Measurements from ENCODE around the gene RPL41. TPM values are rescaled to one million over a fixed set of nuclear protein-coding genes. Genes with fewer than 3 reads are reported as not detected.

Gene RPL41
- total and polyA plus RNA-seq, 4 donors = 970 to 5,681 (median 2,969) TPM

DNA sequence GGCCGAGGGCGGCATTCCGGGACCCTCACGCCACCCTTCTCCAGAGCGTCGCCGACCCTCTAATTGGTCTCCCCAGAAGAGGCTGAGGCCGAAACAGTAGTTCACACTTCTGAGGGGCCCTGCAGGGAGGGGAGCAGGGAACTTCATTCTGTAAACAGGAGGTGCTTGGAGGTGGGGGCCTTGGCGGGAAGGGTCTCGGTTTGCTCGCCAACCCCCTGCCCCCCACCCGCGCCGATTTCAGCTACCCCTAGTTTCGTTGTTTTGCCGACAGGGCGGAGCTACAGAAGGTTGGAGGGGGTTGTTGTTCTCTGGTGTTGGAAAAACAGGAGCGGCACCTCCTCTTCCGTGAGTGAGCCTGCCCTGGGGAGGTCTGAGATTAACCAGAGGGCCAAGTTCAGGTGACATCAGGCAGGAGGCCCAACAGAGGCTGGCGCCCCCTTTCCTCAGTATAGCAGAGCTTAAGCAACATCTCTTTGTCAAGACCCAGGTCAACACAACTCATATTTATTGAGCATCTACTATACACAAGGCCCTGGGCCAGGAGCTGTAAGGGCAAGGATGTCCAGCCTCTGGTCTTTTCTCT is 35.8 kb upstream of the RPL41 start:
- peaks cover 49% of the 10 kb centered on the region for H3K4me1 ChIP-seq (ENCODE audit: control insufficient read depth, insufficient read depth, low read length)
- WGBS (ENCODE audit: insufficient coverage) = 21% methylated on average over 11 of the region's 20 CpGs
- no peak for DNase-seq (ENCODE audit: low read depth in 4 of 6, low spot score in 6 of 6)
- no peaks in the 10 kb centered on the region for H3K9me3 ChIP-seq (ENCODE audit: control insufficient read depth, insufficient read depth, low read length)
- peaks cover 31% of the 10 kb centered on the region for H3K27me3 ChIP-seq (ENCODE audit: control insufficient read depth, insufficient read depth, low read length)
- H3K27ac ChIP-seq (ENCODE audit: low read depth, low read length) = peak overlapping the region; percentile 88
- peaks cover 7% of the 10 kb centered on the region for H3K36me3 ChIP-seq (ENCODE audit: control insufficient read depth, insufficient read depth, low read length)
- H3K4me3 ChIP-seq (ENCODE audit: low read depth, low read length) = peak overlapping the region; percentile 78

DNA sequence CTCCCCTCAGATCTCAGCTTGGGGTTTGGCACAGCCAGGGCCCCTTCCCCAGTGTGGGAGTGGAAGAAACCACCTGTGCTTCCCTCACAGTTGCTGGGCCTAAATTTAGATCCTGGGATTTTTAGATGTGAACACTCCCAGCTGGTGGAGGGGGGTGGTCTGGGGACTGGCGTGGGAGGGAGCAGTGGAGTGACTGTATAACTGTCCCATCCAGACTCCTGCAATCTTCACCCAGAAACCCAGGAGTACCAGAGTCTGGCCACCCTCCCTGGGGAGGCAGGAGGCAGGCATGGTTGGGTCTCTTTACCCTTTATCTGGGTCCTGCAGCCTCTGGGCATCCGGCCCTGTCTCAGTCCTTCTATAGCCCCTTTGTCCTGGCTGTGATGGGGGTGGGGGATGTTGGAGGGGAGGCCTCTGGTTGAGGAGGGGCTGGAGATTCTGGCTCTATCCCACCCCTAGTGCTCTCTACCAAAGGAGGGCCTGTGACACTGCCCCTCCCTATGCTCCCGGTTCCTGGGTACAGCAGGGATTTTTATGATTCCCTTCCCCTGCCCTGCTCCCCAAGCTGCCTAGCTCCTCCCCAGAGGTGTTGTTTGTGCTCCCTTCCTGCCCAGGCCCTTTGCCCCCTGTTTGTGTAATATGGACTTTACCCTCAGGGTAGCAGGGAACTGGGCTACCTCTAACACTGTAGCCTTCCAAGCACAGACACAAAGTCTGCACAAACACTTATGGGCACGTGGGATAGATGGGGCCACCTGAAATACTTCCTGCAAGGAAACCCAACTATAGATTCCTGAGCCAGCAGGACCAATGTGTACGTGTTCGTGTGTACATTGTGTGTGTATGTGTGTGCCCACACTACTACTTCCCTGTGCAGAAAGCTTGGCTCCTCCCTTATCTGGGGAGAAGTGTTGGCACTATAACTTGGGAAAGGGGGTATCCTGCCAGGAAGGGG is 34.8 kb upstream of the RPL41 start:
- peaks cover 49% of the 10 kb centered on the region for H3K4me1 ChIP-seq (ENCODE audit: control insufficient read depth, insufficient read depth, low read length)
- peak in 2 of 6 donors; percentile 54 to 73 for DNase-seq (ENCODE audit: low read depth in 4 of 6, low spot score in 6 of 6)
- 31% methylated on average over 2 of the region's 6 CpGs for WGBS (ENCODE audit: insufficient coverage)
- peaks cover 11% of the 10 kb centered on the region for H3K36me3 ChIP-seq (ENCODE audit: control insufficient read depth, insufficient read depth, low read length)
- H3K27me3 ChIP-seq (ENCODE audit: control insufficient read depth, insufficient read depth, low read length) = peaks cover 31% of the 10 kb centered on the region
- H3K9me3 ChIP-seq (ENCODE audit: control insufficient read depth, insufficient read depth, low read length) = no peaks in the 10 kb centered on the region
- peak overlapping the region; percentile 88 for H3K27ac ChIP-seq (ENCODE audit: low read depth, low read length)
- peak overlapping the region; percentile 78 for H3K4me3 ChIP-seq (ENCODE audit: low read depth, low read length)

DNA sequence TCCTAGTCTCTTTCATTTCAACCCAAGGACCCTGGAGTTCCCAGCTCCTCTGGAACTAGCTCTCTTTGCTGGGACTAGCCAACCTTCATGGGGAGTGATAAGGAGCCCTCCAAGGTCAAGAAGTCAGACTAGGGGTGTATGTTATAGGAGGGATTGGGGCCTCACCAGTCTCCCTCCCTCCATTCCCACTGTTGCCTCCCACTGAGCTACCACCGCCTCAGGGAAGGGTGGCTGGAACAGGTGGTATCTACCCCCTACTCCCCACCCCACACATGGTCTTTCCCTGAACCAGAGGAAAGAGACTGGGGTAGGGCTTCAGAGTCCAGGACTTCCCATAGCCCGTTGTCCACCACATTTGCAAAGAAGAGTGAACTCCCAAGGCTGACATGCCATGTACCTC is 34.1 kb upstream of the RPL41 start:
- H3K27ac ChIP-seq (ENCODE audit: low read depth, low read length) = peak overlapping the region; percentile 88
- H3K4me3 ChIP-seq (ENCODE audit: low read depth, low read length) = peak overlapping the region; percentile 78
- H3K4me1 ChIP-seq (ENCODE audit: control insufficient read depth, insufficient read depth, low read length) = peaks cover 53% of the 10 kb centered on the region
- peaks cover 18% of the 10 kb centered on the region for H3K36me3 ChIP-seq (ENCODE audit: control insufficient read depth, insufficient read depth, low read length)
- H3K27me3 ChIP-seq (ENCODE audit: control insufficient read depth, insufficient read depth, low read length) = peaks cover 31% of the 10 kb centered on the region
- H3K9me3 ChIP-seq (ENCODE audit: control insufficient read depth, insufficient read depth, low read length) = no peaks in the 10 kb centered on the region
- no CpG with 5 or more reads among the region's 2 CpGs for WGBS (ENCODE audit: insufficient coverage)
- DNase-seq (ENCODE audit: low read depth in 4 of 6, low spot score in 6 of 6) = no peak

DNA sequence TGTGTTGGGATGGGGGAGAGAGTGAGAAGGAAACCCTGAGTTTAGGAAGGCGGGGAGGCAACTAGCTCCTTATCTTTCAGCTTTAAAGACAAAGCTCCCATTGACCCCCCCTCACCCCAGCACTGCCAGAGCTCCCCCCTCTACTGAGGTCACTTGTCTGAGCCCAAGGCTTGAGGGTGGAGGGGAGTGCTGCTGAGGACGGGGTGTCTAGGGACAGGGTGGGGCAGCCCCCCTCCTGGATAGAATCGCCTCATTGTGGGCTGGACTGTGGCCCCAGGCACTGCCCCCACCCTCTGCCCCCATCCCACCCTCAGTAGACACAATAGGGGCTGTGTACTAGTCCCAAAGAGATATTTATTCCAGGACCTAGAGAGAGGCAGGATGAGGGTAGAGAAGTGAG is 33.5 kb upstream of the RPL41 start:
- no CpG with 5 or more reads among the region's 3 CpGs for WGBS (ENCODE audit: insufficient coverage)
- DNase-seq (ENCODE audit: low read depth in 4 of 6, low spot score in 6 of 6) = peak in 2 of 6 donors; percentile 10 to 73
- H3K27ac ChIP-seq (ENCODE audit: low read depth, low read length) = peak overlapping the region; percentile 68
- H3K27me3 ChIP-seq (ENCODE audit: control insufficient read depth, insufficient read depth, low read length) = peaks cover 31% of the 10 kb centered on the region
- H3K4me1 ChIP-seq (ENCODE audit: control insufficient read depth, insufficient read depth, low read length) = peaks cover 55% of the 10 kb centered on the region
- no peaks in the 10 kb centered on the region for H3K9me3 ChIP-seq (ENCODE audit: control insufficient read depth, insufficient read depth, low read length)
- H3K4me3 ChIP-seq (ENCODE audit: low read depth, low read length) = peak overlapping the region; percentile 78
- H3K36me3 ChIP-seq (ENCODE audit: control insufficient read depth, insufficient read depth, low read length) = peaks cover 20% of the 10 kb centered on the region

DNA sequence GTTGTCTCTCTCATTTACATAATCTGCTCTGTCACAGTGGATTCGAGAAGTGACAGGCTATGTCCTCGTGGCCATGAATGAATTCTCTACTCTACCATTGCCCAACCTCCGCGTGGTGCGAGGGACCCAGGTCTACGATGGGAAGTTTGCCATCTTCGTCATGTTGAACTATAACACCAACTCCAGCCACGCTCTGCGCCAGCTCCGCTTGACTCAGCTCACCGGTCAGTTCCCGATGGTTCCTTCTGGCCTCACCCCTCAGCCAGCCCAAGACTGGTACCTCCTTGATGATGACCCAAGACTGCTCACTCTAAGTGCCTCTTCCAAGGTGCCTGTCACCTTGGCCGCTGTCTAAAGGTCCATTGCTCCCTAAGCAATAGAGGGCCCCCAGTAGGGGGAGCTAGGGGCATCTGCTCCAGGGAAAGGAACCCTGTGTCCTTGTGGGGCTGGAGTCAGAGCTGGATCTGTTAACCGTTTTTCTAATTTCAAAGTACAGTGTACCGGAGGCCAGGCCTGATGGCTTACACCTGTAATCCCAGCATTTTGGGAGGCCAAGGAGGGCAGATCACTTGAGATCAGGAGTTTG is 31.4 kb upstream of the RPL41 start:
- H3K4me3 ChIP-seq (ENCODE audit: low read depth, low read length) = no peak overlapping the region
- DNase-seq (ENCODE audit: low read depth in 4 of 6, low spot score in 6 of 6) = no peak

DNA sequence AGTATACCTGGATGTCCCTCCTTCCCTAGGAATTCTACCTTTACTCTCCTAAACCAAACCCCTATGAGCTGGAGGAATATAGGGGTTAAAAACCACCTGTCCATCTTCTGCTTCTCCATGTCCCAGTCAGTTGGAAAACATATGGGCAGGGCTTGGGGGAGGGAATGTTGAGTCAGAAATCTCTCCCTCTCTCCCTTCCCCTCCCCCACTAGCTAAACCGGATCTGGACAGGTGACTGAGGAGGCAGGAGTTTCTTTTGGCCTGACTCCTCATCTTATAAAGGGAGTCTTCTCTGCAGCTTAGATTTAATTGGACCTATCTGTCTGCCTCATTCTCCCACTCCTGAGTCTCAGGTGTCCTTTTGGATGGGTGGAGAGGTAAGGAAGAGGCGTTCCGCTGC is 30.3 kb upstream of the RPL41 start:
- no CpG with 5 or more reads among the region's 3 CpGs for WGBS (ENCODE audit: insufficient coverage)

More for the DNA sequence above, 31.4 kb upstream of the RPL41 start:
- no peak overlapping the region for H3K27ac ChIP-seq (ENCODE audit: low read depth, low read length)
- H3K36me3 ChIP-seq (ENCODE audit: control insufficient read depth, insufficient read depth, low read length) = peaks cover 20% of the 10 kb centered on the region
- 87% methylated on average over 15 of the region's 15 CpGs for WGBS (ENCODE audit: insufficient coverage)
- H3K4me1 ChIP-seq (ENCODE audit: control insufficient read depth, insufficient read depth, low read length) = peaks cover 42% of the 10 kb centered on the region
- no peaks in the 10 kb centered on the region for H3K9me3 ChIP-seq (ENCODE audit: control insufficient read depth, insufficient read depth, low read length)
- H3K27me3 ChIP-seq (ENCODE audit: control insufficient read depth, insufficient read depth, low read length) = peaks cover 18% of the 10 kb centered on the region

DNA sequence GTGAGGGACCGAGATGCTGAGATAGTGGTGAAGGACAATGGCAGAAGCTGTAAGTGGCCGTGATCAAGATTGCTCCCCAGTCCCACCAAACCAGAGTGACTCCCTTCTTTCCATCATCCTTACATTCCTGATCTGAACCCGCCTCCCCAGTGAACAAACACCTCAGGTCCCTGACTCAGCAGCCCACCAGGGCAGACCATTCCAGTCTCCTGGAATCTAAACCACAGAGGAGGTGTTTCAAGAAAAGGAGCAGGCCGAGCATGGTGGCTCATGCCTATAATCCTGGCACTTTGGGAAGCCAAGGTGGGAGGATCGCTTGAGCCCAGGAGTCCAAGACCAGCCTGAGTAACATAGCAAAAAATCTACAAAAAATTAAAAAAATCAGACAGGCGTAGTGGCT is 29.8 kb upstream of the RPL41 start:
- Histone ChIP-seq H3K4me1 (ENCODE audit: control insufficient read depth, insufficient read depth, low read length) (peaks cover 26% of the 10 kb centered on the region), H3K4me3 (ENCODE audit: low read depth, low read length) (no peak overlapping the region), H3K36me3 (ENCODE audit: control insufficient read depth, insufficient read depth, low read length) (peaks cover 20% of the 10 kb centered on the region), H3K27ac (ENCODE audit: low read depth, low read length) (no peak overlapping the region), H3K9me3 (ENCODE audit: control insufficient read depth, insufficient read depth, low read length) (no peaks in the 10 kb centered on the region), H3K27me3 (ENCODE audit: control insufficient read depth, insufficient read depth, low read length) (peaks cover 4% of the 10 kb centered on the region)
- WGBS (ENCODE audit: insufficient coverage) = 84% methylated on average over 6 of the region's 6 CpGs
- no peak for DNase-seq (ENCODE audit: low read depth in 4 of 6, low spot score in 6 of 6)

More for the DNA sequence above, 30.3 kb upstream of the RPL41 start:
- Histone ChIP-seq H3K4me3 (ENCODE audit: low read depth, low read length) (no peak overlapping the region), H3K4me1 (ENCODE audit: control insufficient read depth, insufficient read depth, low read length) (peaks cover 31% of the 10 kb centered on the region), H3K9me3 (ENCODE audit: control insufficient read depth, insufficient read depth, low read length) (no peaks in the 10 kb centered on the region), H3K36me3 (ENCODE audit: control insufficient read depth, insufficient read depth, low read length) (peaks cover 20% of the 10 kb centered on the region), H3K27me3 (ENCODE audit: control insufficient read depth, insufficient read depth, low read length) (peaks cover 8% of the 10 kb centered on the region), H3K27ac (ENCODE audit: low read depth, low read length) (no peak overlapping the region)
- no peak for DNase-seq (ENCODE audit: low read depth in 4 of 6, low spot score in 6 of 6)

DNA sequence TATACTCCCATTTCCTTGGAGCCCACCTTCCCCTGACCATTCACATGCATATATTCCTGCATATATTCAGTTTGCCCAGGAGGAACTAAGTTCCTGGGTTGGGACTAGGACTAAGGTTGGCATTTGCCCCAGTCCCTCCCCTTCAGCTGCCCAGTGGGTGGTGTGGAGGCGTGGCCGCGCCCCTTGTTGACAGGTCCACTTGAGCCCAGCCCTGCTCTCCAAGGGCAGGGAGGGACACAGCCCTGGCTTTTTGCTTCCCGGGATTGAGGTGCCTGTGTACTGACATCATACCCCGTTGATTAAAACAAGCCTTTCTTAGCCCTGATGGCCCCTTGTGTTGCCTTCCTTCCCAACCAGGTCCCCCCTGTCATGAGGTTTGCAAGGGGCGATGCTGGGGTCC is 29.2 kb upstream of the RPL41 start:
- DNase-seq (ENCODE audit: low read depth in 4 of 6, low spot score in 6 of 6) = no peak
- Histone ChIP-seq H3K9me3 (ENCODE audit: control insufficient read depth, insufficient read depth, low read length) (no peaks in the 10 kb centered on the region), H3K27ac (ENCODE audit: low read depth, low read length) (no peak overlapping the region), H3K36me3 (ENCODE audit: control insufficient read depth, insufficient read depth, low read length) (peaks cover 20% of the 10 kb centered on the region), H3K4me3 (ENCODE audit: low read depth, low read length) (no peak overlapping the region), H3K27me3 (ENCODE audit: control insufficient read depth, insufficient read depth, low read length) (peaks cover 2% of the 10 kb centered on the region), H3K4me1 (ENCODE audit: control insufficient read depth, insufficient read depth, low read length) (peaks cover 23% of the 10 kb centered on the region)
- 95% methylated on average over 5 of the region's 6 CpGs for WGBS (ENCODE audit: insufficient coverage)

DNA sequence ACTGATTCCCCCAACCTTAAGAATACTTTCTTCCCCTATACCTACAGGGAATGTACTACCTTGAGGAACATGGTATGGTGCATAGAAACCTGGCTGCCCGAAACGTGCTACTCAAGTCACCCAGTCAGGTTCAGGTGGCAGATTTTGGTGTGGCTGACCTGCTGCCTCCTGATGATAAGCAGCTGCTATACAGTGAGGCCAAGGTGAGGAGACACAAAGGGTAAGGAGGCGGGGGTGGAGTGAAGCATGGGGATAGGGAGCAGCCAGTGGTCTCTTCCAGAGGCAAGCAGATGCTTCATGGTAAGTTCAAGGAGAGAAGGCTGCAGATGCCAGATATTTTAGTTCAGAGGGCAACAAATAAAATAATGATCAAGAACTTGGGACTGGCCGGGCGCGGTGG is 18.7 kb upstream of the RPL41 start:
- whole genome bisulfite sequencing (ENCODE audit: insufficient coverage) = 95% methylated on average over 6 of the region's 6 CpGs
- Histone ChIP-seq H3K9me3 (ENCODE audit: control insufficient read depth, insufficient read depth, low read length) (no peaks in the 10 kb centered on the region), H3K27ac (ENCODE audit: low read depth, low read length) (no peak overlapping the region), H3K4me1 (ENCODE audit: control insufficient read depth, insufficient read depth, low read length) (no peaks in the 10 kb centered on the region), H3K27me3 (ENCODE audit: control insufficient read depth, insufficient read depth, low read length) (peaks cover 2% of the 10 kb centered on the region), H3K4me3 (ENCODE audit: low read depth, low read length) (no peak overlapping the region), H3K36me3 (ENCODE audit: control insufficient read depth, insufficient read depth, low read length) (peaks cover 18% of the 10 kb centered on the region)
- DNase-seq (ENCODE audit: low read depth in 4 of 6, low spot score in 6 of 6) = no peak

Data from spinal cord (tissue), 10 donors.